K562 (cell line): ENCODE results near the gene NR1H2. TPM values are rescaled to one million over a fixed set of nuclear protein-coding genes. Genes with fewer than 3 reads are reported as not detected.

Experiments used
- FOXA1 ChIP-seq: fragments of 450-650 bp; IDR thresholded peaks from 2 replicates; pipeline ENCODE4 v1.6.1; 2016; ENCODE audit warnings: mild to moderate bottlenecking, borderline replicate concordance
- FOXJ3 ChIP-seq: sonication (generic); formaldehyde crosslinking; IDR thresholded peaks from 2 replicates; pipeline ENCODE4 v1.4.0; 2020; ENCODE audit warnings: mild to moderate bottlenecking, missing genetic modification reagents
- GTF2E2 ChIP-seq: fragments of 200-800 bp; sonication (Bioruptor generic); IDR thresholded peaks from 2 replicates; pipeline ENCODE4 v1.6.1; 2016; ENCODE audit warnings: missing genetic modification characterization, missing compliant biosample characterization
- MNT ChIP-seq, 2 experiments: fragments of 450-650 bp; conservative IDR thresholded peaks; 2 replicates each; pipeline ENCODE4 v1.6.1; 2017; ENCODE audit warnings: mild to moderate bottlenecking in 2 of 2, moderate library complexity in 2 of 2
- OTX1 ChIP-seq: fragments of 450-650 bp; formaldehyde crosslinking; IDR thresholded peaks from 2 replicates; pipeline ENCODE4 v1.4.0; 2022; ENCODE audit warnings: mild to moderate bottlenecking
- RERE ChIP-seq: sonication (generic); formaldehyde crosslinking; IDR thresholded peaks from 2 replicates; pipeline ENCODE4 v1.8.0; 2023; ENCODE audit warnings: missing genetic modification reagents, mild to moderate bottlenecking, borderline replicate concordance
- TAF15 ChIP-seq: fragments of 200-400 bp; formaldehyde crosslinking; IDR thresholded peaks from 2 replicates; pipeline ENCODE4 v1.6.1; 2017; ENCODE audit warnings: mild to moderate bottlenecking, low read depth, low read length, moderate library complexity
- TEAD4 ChIP-seq, 2 experiments: sonication (generic) in 1 of 2; formaldehyde crosslinking in 1 of 2; IDR thresholded peaks; 2 replicates each; pipeline versions ENCODE4 v1.6.1 to v1.8.0; 2012 to 2022; ENCODE audit warnings: borderline replicate concordance in 1 of 2, inconsistent platforms in 1 of 2, low read length in 1 of 2, mild to moderate bottlenecking in 1 of 2, missing genetic modification reagents in 1 of 2
- TRIM24 ChIP-seq, 2 experiments: fragments of 450-650 bp; IDR thresholded peaks; 2 replicates each; pipeline ENCODE4 v1.6.1; 2016
- ZBTB49 ChIP-seq: sonication (generic); formaldehyde crosslinking; IDR thresholded peaks from 2 replicates; pipeline ENCODE4 v1.8.0; 2022; ENCODE audit warnings: missing genetic modification reagents, mild to moderate bottlenecking, borderline replicate concordance
- ZFX ChIP-seq: sonication (generic); formaldehyde crosslinking; IDR thresholded peaks from 2 replicates; pipeline ENCODE4 v1.8.0; 2022; ENCODE audit warnings: mild to moderate bottlenecking, missing genetic modification reagents, moderate library complexity
- ZNF239 ChIP-seq: fragments of 250-450 bp; sonication (Bioruptor Pico); IDR thresholded peaks from 2 replicates; pipeline ENCODE4 v1.4.0; 2020; ENCODE audit warnings: mild to moderate bottlenecking
- ZNF398 ChIP-seq: fragments of 250-450 bp; sonication (Bioruptor Pico); IDR thresholded peaks from 2 replicates; pipeline ENCODE4 v1.8.0; 2021; ENCODE audit warnings: moderate library complexity, mild to moderate bottlenecking, inconsistent platforms
- ZNF764 ChIP-seq: fragments of 250-450 bp; sonication (Bioruptor Pico); IDR thresholded peaks from 2 replicates; pipeline ENCODE4 v1.4.0; 2020; ENCODE audit warnings: low read depth, mild to moderate bottlenecking, moderate library complexity
- polyA plus RNA-seq, 8 experiments: library from polyadenylated mRNA; depleted of rRNA in 4 of 8; stranded (reverse) in 5 of 8; unstranded in 3 of 8; fragments of >200 nt; fragmentation: Nextera tagmentation in 2 of 8; fragmentation: Illumina TruSeq in 1 of 8; extraction: Ambion mirVana in 2 of 8; extraction: Trizol in 1 of 8; gene quantifications; 2 replicates each; pipeline versions ENCODE4 v1.2.1 to v1.2.3, GENCODE V29; 2011 to 2014; ENCODE audit warnings: inconsistent platforms in 1 of 8, missing spikeins in 1 of 8
- total RNA-seq, 7 experiments: library from RNA; depleted of rRNA in 6 of 7; stranded (reverse); fragments of >200 nt in 6 of 7; fragmentation: Illumina TruSeq in 2 of 7; extraction: Trizol in 2 of 7; gene quantifications; 2 replicates each; pipeline versions ENCODE4 v1.2.1 to v1.2.3, GENCODE V29; 2011 to 2021; ENCODE audit warnings: low replicate concordance in 1 of 7

The NR1H2 gene
- total and polyA plus RNA-seq, 9 of the 15 experiments (the other 6 are each of a cell fraction or from before 2014, with no cell fraction given) = 0.11 to 73.8 (median 24.0) TPM

- TF ChIP-seq ZBTB49 (CRISPR knock-in tag) (peak; percentile 61; the same call in 1 of the 2 replicates), TEAD4 (IDR thresholded peaks at IDR 0.05; ENCODE audit: low read length) (peak; percentile 25; the same call in 1 of the 2 replicates), TEAD4 (CRISPR knock-in tag; IDR thresholded peaks at IDR 0.05; ENCODE audit: borderline replicate concordance) (no peak), ZNF398 (CRISPR knock-in tag) (no peak), ZFX (peak; percentile 53), GTF2E2 (tag) (peak; percentile 15; the same call in 1 of the 2 replicates), FOXA1 (no peak), ZNF239 (CRISPR knock-in tag) (no peak), TAF15 (no peak), MNT (conservative IDR thresholded peaks at IDR 0.05) (peak; percentile 74 to 89), TRIM24 (IDR thresholded peaks at IDR 0.05) (peak in 1 of 2 experiments; percentile 99; a peak in 2 of 4 replicates), RERE (CRISPR knock-in tag) (no peak), FOXJ3 (no peak), OTX1 (peak; percentile 34; the same call in 1 of the 2 replicates), ZNF764 (no peak)
Measured at GRCh38 chr19:50376166-50377050, at the start of gene NR1H2 (continued).
